ENCODE results near the gene RGL1.

Gene RGL1

GRCh38 chr1:183956559-183957188, 151.8 kb downstream of the RGL1 start:
- Histone ChIP-seq H3K27me3 (replicated peaks) (no peaks in the 10 kb centered on the region), H3K4me3 (ENCODE audit: low read depth, low read length) (no peak overlapping the region), H3K27ac (peak overlapping the region; percentile 17), H3K36me3 (replicated peaks) (no peaks in the 10 kb centered on the region)
- in situ Hi-C loops (cut with HindIII; ENCODE audit: low pct_ligation_motif_present, low sequenced_read_pairs) = no loop called here
- peak; percentile 73 for DNase-seq
- TF ChIP-seq, protein P1, sequence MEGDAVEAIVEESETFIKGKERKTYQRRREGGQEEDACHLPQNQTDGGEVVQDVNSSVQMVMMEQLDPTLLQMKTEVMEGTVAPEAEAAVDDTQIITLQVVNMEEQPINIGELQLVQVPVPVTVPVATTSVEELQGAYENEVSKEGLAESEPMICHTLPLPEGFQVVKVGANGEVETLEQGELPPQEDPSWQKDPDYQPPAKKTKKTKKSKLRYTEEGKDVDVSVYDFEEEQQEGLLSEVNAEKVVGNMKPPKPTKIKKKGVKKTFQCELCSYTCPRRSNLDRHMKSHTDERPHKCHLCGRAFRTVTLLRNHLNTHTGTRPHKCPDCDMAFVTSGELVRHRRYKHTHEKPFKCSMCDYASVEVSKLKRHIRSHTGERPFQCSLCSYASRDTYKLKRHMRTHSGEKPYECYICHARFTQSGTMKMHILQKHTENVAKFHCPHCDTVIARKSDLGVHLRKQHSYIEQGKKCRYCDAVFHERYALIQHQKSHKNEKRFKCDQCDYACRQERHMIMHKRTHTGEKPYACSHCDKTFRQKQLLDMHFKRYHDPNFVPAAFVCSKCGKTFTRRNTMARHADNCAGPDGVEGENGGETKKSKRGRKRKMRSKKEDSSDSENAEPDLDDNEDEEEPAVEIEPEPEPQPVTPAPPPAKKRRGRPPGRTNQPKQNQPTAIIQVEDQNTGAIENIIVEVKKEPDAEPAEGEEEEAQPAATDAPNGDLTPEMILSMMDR (IDR thresholded peaks at IDR 0.05; ENCODE audit: low read depth, low read length, missing control alignments) = peak; percentile 54

GRCh38 chr1:183957216-183957830, 152.4 kb downstream of the RGL1 start:
- in situ Hi-C loops (cut with HindIII; ENCODE audit: low pct_ligation_motif_present, low sequenced_read_pairs) = no loop called here
- Histone ChIP-seq H3K27me3 (replicated peaks) (no peaks in the 10 kb centered on the region), H3K27ac (no peak overlapping the region), H3K36me3 (replicated peaks) (no peaks in the 10 kb centered on the region), H3K4me3 (ENCODE audit: low read depth, low read length) (no peak overlapping the region)
- TF ChIP-seq, protein P1 (IDR thresholded peaks at IDR 0.05; ENCODE audit: low read depth, low read length, missing control alignments) = no peak
- no peak for DNase-seq

DNA sequence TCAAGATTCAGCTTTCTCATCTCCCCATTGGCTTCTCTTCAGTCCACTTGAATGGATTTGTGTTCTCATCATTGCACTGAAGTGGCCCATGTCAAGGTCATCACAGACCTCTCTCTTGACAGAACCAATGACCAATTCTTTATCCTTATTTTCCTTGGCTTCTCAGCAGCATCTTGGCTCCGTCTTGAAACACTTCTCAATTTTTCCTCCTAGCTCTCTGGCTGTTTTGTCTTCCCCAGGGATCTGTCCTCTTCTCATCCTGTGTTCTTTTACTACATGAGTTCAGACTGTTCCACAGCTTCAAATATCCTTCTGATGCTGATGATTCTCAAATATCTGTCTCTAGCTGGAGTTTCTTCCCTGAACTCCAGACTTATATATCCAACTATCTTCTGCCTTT, 154.0 kb downstream of the RGL1 start:
- Histone ChIP-seq H3K27ac (no peak overlapping the region), H3K4me3 (ENCODE audit: low read depth, low read length) (no peak overlapping the region), H3K27me3 (replicated peaks) (no peaks in the 10 kb centered on the region), H3K36me3 (replicated peaks) (no peaks in the 10 kb centered on the region)
- in situ Hi-C loops (cut with HindIII; ENCODE audit: low pct_ligation_motif_present, low sequenced_read_pairs) = no loop called here
- TF ChIP-seq, protein P1 (IDR thresholded peaks at IDR 0.05; ENCODE audit: low read depth, low read length, missing control alignments) = no peak
- DNase-seq = no peak

DNA sequence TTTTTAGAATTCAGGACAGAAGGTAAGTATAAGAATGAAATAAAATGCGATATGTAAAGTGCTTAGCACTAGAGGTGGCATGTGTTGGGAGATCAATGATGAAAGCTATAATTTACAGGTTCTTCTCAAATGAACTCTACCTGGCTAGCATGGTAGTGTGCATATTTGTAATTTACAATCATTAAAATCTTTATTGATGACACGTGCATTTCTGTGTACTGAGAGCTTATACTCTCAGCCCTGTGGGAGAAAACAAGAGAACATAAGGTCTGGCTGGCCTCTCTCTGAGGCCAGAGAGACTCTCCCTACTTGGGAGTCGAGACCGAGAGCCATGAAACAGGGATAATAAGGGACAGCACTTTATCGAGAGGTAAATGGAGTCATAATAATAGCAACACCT, 156.2 kb downstream of the RGL1 start:
- H3K36me3 ChIP-seq (replicated peaks) = no peaks in the 10 kb centered on the region
- TF ChIP-seq, protein P1 (IDR thresholded peaks at IDR 0.05; ENCODE audit: low read depth, low read length, missing control alignments) = no peak
- in situ Hi-C loops (cut with HindIII; ENCODE audit: low pct_ligation_motif_present, low sequenced_read_pairs) = no loop called here
- H3K4me3 ChIP-seq (ENCODE audit: low read depth, low read length) = no peak overlapping the region
- no peaks in the 10 kb centered on the region for H3K27me3 ChIP-seq (replicated peaks)
- DNase-seq = no peak
- H3K27ac ChIP-seq = no peak overlapping the region

GRCh38 chr1:183962903-183963302, 158.0 kb downstream of the RGL1 start:
- Histone ChIP-seq H3K27ac (no peak overlapping the region), H3K27me3 (replicated peaks) (no peaks in the 10 kb centered on the region), H3K36me3 (replicated peaks) (no peaks in the 10 kb centered on the region), H3K4me3 (ENCODE audit: low read depth, low read length) (no peak overlapping the region)
- no peak for DNase-seq
- in situ Hi-C loops (cut with HindIII; ENCODE audit: low pct_ligation_motif_present, low sequenced_read_pairs) = no loop called here
- TF ChIP-seq, protein P1 (IDR thresholded peaks at IDR 0.05; ENCODE audit: low read depth, low read length, missing control alignments) = no peak

DNA sequence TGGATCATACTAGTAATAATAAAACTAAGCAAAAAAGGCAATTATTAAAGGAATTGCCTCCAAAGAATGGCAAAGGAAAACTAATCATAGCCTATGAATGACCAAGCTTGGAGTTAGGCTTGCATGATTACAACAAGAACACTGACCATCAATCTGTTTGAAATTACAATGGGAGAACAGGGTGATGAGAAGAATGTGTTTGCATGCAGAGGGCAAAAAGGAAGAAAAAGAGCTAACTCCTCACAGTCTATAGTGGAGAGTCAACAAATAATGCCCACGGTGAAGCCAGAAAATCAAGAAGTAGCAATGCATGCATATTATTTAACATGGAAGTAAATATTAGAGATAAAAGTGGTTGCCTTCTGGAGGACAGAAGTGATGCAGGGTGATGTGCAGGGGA, 160.8 kb downstream of the RGL1 start:
- no peaks in the 10 kb centered on the region for H3K36me3 ChIP-seq (replicated peaks)
- no peak overlapping the region for H3K4me3 ChIP-seq (ENCODE audit: low read depth, low read length)
- no peak for DNase-seq
- TF ChIP-seq, protein P1 (IDR thresholded peaks at IDR 0.05; ENCODE audit: low read depth, low read length, missing control alignments) = no peak
- H3K27me3 ChIP-seq (replicated peaks) = no peaks in the 10 kb centered on the region
- in situ Hi-C loops (cut with HindIII; ENCODE audit: low pct_ligation_motif_present, low sequenced_read_pairs) = no loop called here
- no peak overlapping the region for H3K27ac ChIP-seq
